Neural cell (in vitro differentiated cells): ENCODE measurements around the gene CRIP3. TPM values are rescaled to one million over a fixed set of nuclear protein-coding genes. Genes with fewer than 3 reads are reported as not detected.

Source experiments
- H2AFZ ChIP-seq: fragments of 200-600, 300-800 bp; sonication (generic), shearing (Covaris generic); 2 replicates; pipeline ENCODE4 v1.6.0; 2014; ENCODE audit warnings: low read depth, mild to moderate bottlenecking, antibody characterized with exemption, low read length, moderate library complexity
- H3F3A ChIP-seq: fragments of 200-600 bp; shearing (Covaris generic); 2 replicates; pipeline ENCODE4 v1.6.1; 2016; ENCODE audit warnings: mild to moderate bottlenecking, moderate library complexity, mixed read lengths, antibody characterized with exemption, low read length; ENCODE audit not compliant: insufficient read depth, poor library complexity, severe bottlenecking
- H3K27ac ChIP-seq: fragments of 200-600, 300-800 bp; sonication (generic), shearing (Covaris generic); 2 replicates; pipeline ENCODE4 v1.5.1; 2014; ENCODE audit warnings: mild to moderate bottlenecking, low read length, moderate library complexity
- H3K27me3 ChIP-seq: fragments of 300-800, 200-600 bp; sonication (generic), shearing (Covaris generic); 2 replicates; pipeline ENCODE4 v1.6.0; 2014; ENCODE audit warnings: mild to moderate bottlenecking, low read depth, low read length, moderate library complexity; ENCODE audit not compliant: insufficient read depth
- H3K36me3 ChIP-seq: fragments of 300-800, 200-600 bp; sonication (generic), shearing (Covaris generic); 2 replicates; pipeline ENCODE4 v1.5.1; 2014; ENCODE audit warnings: mild to moderate bottlenecking, antibody characterized with exemption, low read length, moderate library complexity; ENCODE audit not compliant: insufficient read depth
- H3K4me2 ChIP-seq: fragments of 300-800, 200-600 bp; sonication (generic), shearing (Covaris generic); 2 replicates; pipeline ENCODE4 v1.6.0; 2014; ENCODE audit warnings: mild to moderate bottlenecking, low read length
- H3K4me3 ChIP-seq: fragments of 300-800, 200-600 bp; sonication (generic), shearing (Covaris generic); 2 replicates; pipeline ENCODE4 v1.5.1; 2014; ENCODE audit warnings: mild to moderate bottlenecking, low read length, moderate library complexity
- H3K79me2 ChIP-seq: fragments of 200-600 bp; shearing (Covaris generic); replicated peaks from 2 replicates; pipeline ENCODE4 v1.6.0; 2014; ENCODE audit warnings: mild to moderate bottlenecking, low read length, moderate library complexity; ENCODE audit not compliant: insufficient read depth
- H3K9ac ChIP-seq: fragments of 300-800, 200-600 bp; sonication (generic), shearing (Covaris generic); 2 replicates; pipeline ENCODE4 v1.6.1; 2016; ENCODE audit warnings: mild to moderate bottlenecking, low read length, mixed read lengths
- H3K9me2 ChIP-seq: fragments of 200-600 bp; shearing (Covaris generic); 2 replicates; pipeline ENCODE4 v1.6.1; 2016; ENCODE audit warnings: mild to moderate bottlenecking, low read length, mixed read lengths; ENCODE audit not compliant: insufficient read depth
- H3K9me3 ChIP-seq: fragments of 200-600, 300-800 bp; sonication (generic), shearing (Covaris generic); 2 replicates; pipeline ENCODE4 v1.6.1; 2016; ENCODE audit warnings: mild to moderate bottlenecking, mixed run types, low read length, moderate library complexity, mixed read lengths
- H4K20me1 ChIP-seq: fragments of 200-600 bp; shearing (Covaris generic); 2 replicates; pipeline ENCODE4 v1.6.1; 2016; ENCODE audit warnings: mild to moderate bottlenecking, mixed run types; ENCODE audit not compliant: insufficient read depth
- CTCF ChIP-seq: fragments of 450-650 bp; IDR thresholded peaks from 2 replicates; pipeline ENCODE4 v1.5.1; 2014; ENCODE audit warnings: antibody characterized with exemption, mild to moderate bottlenecking, moderate library complexity; ENCODE audit not compliant: poor library complexity, severe bottlenecking
- EP300 ChIP-seq: fragments of 450-650 bp; conservative IDR thresholded peaks from 2 replicates; pipeline ENCODE4 v1.6.1; 2014; ENCODE audit warnings: antibody characterized with exemption, mild to moderate bottlenecking, moderate library complexity; ENCODE audit not compliant: poor library complexity, severe bottlenecking
- EZH2 ChIP-seq: fragments of 200-600, 300-800 bp; shearing (Covaris generic), sonication (generic); IDR thresholded peaks from 2 replicates; pipeline ENCODE4 v1.6.1; 2014; ENCODE audit warnings: antibody characterized with exemption, low read length, borderline replicate concordance, mild to moderate bottlenecking; ENCODE audit not compliant: insufficient read depth, poor library complexity, severe bottlenecking
- MXI1 ChIP-seq: fragments of 450-650 bp; conservative IDR thresholded peaks from 2 replicates; pipeline ENCODE4 v1.6.1; 2014; ENCODE audit warnings: antibody characterized with exemption, mild to moderate bottlenecking; ENCODE audit not compliant: poor library complexity, severe bottlenecking
- POLR2AphosphoS5 ChIP-seq: IDR thresholded peaks from 2 replicates; pipeline ENCODE4 v1.6.1; 2012
- RAD21 ChIP-seq: fragments of 450-650 bp; conservative IDR thresholded peaks from 2 replicates; pipeline ENCODE4 v1.6.1; 2014; ENCODE audit warnings: antibody characterized with exemption, mild to moderate bottlenecking, moderate library complexity
- REST ChIP-seq: IDR thresholded peaks from 2 replicates; pipeline ENCODE4 v1.6.1; 2012; ENCODE audit warnings: borderline replicate concordance
- SMC3 ChIP-seq: fragments of 450-650 bp; conservative IDR thresholded peaks from 2 replicates; pipeline ENCODE4 v1.6.1; 2014; ENCODE audit warnings: antibody characterized with exemption, mild to moderate bottlenecking, moderate library complexity; ENCODE audit not compliant: poor library complexity
- TAF1 ChIP-seq: IDR thresholded peaks from 2 replicates; pipeline ENCODE4 v1.6.1; 2012; ENCODE audit warnings: low read depth
- polyA plus RNA-seq: library from polyadenylated mRNA; depleted of rRNA; stranded (reverse); fragments of >200 nt; gene quantifications from 2 replicates; pipeline ENCODE4 v1.2.3, GENCODE V29; 2014

Gene CRIP3
- polyA plus RNA-seq, 1 donor from 2014 or later = 3.7 TPM

GRCh38 chr6:43302126-43302525, 6.5 kb downstream of the CRIP3 start:
- no peak overlapping the region for H2AFZ ChIP-seq
- H3K9ac ChIP-seq = no peak overlapping the region
- no peaks in the 10 kb centered on the region for H3K9me2 ChIP-seq
- H3K9me3 ChIP-seq = no peaks in the 10 kb centered on the region
- no peak overlapping the region for H3K27ac ChIP-seq
- no peaks in the 10 kb centered on the region for H3K27me3 ChIP-seq
- H3K79me2 ChIP-seq = no peaks in the 10 kb centered on the region
- H4K20me1 ChIP-seq = no peaks in the 10 kb centered on the region
- TF ChIP-seq REST (no peak), TAF1 (no peak), CTCF (no peak), EP300 (no peak), MXI1 (no peak), POLR2AphosphoS5 (no peak), RAD21 (no peak), EZH2 (no peak), SMC3 (no peak)
- H3F3A ChIP-seq = no peaks in the 10 kb centered on the region
- no peak overlapping the region for H3K4me3 ChIP-seq
- no peaks in the 10 kb centered on the region for H3K36me3 ChIP-seq
- H3K4me2 ChIP-seq = no peak overlapping the region

- Histone ChIP-seq H3K27me3 (no peaks in the 10 kb centered on the region), H3K9me2 (no peaks in the 10 kb centered on the region), H3K9me3 (no peaks in the 10 kb centered on the region), H3F3A (no peaks in the 10 kb centered on the region), H3K36me3 (no peaks in the 10 kb centered on the region), H3K79me2 (no peaks in the 10 kb centered on the region), H3K4me2 (no peak overlapping the region), H4K20me1 (no peaks in the 10 kb centered on the region), H3K4me3 (no peak overlapping the region), H3K27ac (no peak overlapping the region), H2AFZ (no peak overlapping the region), H3K9ac (no peak overlapping the region)
- TF ChIP-seq MXI1 (no peak), POLR2AphosphoS5 (no peak), RAD21 (no peak), EZH2 (no peak)
Measured at GRCh38 chr6:43301081-43301870, 7.3 kb downstream of the CRIP3 start.
